ENCODE data around the gene PTPA. TPM values are rescaled to one million over a fixed set of nuclear protein-coding genes. Genes with fewer than 3 reads are reported as not detected.

The PTPA gene
- total and polyA plus RNA-seq, 2 donors (not counting 3 experiments of a cell fraction or from before 2014, with no cell fraction given), result 97.7 to 121 TPM

DNA sequence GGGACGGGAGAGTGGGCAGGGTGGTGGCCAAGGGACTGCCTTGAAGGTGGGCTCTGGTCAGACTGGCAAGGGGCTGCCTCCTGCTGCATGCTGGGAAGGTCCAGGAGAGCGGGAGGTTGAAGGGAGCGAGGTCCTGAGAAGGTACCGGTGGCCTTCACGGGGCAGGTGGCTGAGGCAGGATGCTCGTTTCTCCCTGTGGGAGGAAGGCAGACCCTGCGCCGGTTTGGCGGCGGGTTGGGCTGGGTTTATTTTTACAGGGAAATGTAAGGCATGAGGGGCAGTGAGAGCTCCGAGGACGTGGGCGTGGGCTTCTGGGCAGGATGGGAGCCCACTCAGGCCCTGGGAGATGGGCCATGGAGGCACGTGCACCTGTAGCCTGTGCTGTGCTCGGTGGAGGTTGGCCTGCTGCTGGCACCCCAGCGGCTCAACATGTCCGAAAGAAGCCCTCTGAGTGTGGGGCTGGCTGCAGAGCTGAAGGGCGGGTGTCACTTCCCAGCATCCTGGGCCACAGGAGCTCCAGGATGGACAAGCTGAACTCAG lies 39.5 kb downstream of the PTPA start:
- Histone ChIP-seq H3K27me3 (ENCODE audit: control insufficient read depth in 2 of 2, insufficient read depth in 2 of 2, low read length in 2 of 2) (no peaks in the 10 kb centered on the region), H2AFZ (ENCODE audit: low read depth, low read length) (no peak overlapping the region), H3K4me3 (replicated peaks in 1 of 3; ENCODE audit: insufficient read depth in 1 of 3, low read depth in 1 of 3, low read length in 3 of 3) (no peak overlapping the region), H3K79me2 (ENCODE audit: control insufficient read depth, insufficient read depth, low read length) (no peaks in the 10 kb centered on the region), H4K20me1 (replicated peaks; ENCODE audit: control insufficient read depth, extremely low read depth, insufficient read depth, low read length) (no peaks in the 10 kb centered on the region), H3K36me3 (ENCODE audit: control insufficient read depth in 2 of 2, extremely low read depth in 1 of 2, insufficient read depth in 2 of 2, low read length in 2 of 2) (no peaks in the 10 kb centered on the region), H3K4me1 (ENCODE audit: control insufficient read depth, extremely low read depth, insufficient read depth, low read length) (peaks cover under 1% of the 10 kb centered on the region), H3K9ac (replicated peaks; ENCODE audit: extremely low read depth, insufficient read depth, low read length) (no peak overlapping the region), H3K4me2 (ENCODE audit: insufficient read depth, low read length) (no peak overlapping the region), H3K9me3 (replicated peaks; ENCODE audit: control insufficient read depth, insufficient read depth, low read length) (no peaks in the 10 kb centered on the region), H3K27ac (ENCODE audit: insufficient read depth, low read depth, low read length) (no peak overlapping the region), H3K9me1 (replicated peaks; ENCODE audit: control insufficient read depth, extremely low read depth, insufficient read depth, low read length) (no peaks in the 10 kb centered on the region)
- ChIA-PET POLR2A (interaction anchor here (1.2 kb wide), 1 partner anchor 24 kb away, joined by 11 read pairs; no protein-coding TSS in a partner anchor), CTCF (interaction anchor here (1.0 to 2.2 kb wide), 3 partner anchors 8 to 23 kb away, joined by 3 to 9 read pairs (median 4); no protein-coding TSS in a partner anchor)
- dilution Hi-C loops (cut with MboI; ENCODE audit: extremely low pct_ligation_motif_present, low sequenced_read_pairs) (no loop called here), intact Hi-C loops (cut with micrococcal nuclease) (no loop called here)
- FAIRE-seq (no peak), DNase-seq (ENCODE audit: low read depth, low spot score) (no peak)
- no peak for TF ChIP-seq POLR2A (IDR thresholded peaks at IDR 0.05; ENCODE audit: low read depth, low read length)
- TF ChIP-seq EZH2 (IDR thresholded peaks at IDR 0.05; ENCODE audit: borderline replicate concordance, low read depth, low read length, severe bottlenecking), result no peak
- no peak for TF ChIP-seq GATA2 (IDR thresholded peaks at IDR 0.05; ENCODE audit: insufficient read depth, insufficient read length, low read depth, low read length)
- TF ChIP-seq, protein P1, sequence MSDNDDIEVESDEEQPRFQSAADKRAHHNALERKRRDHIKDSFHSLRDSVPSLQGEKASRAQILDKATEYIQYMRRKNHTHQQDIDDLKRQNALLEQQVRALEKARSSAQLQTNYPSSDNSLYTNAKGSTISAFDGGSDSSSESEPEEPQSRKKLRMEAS (IDR thresholded peaks at IDR 0.05; ENCODE audit: insufficient read depth, insufficient read length), result no peak
- no peak for TF ChIP-seq JUN (IDR thresholded peaks at IDR 0.05; ENCODE audit: borderline replicate concordance, insufficient read depth, insufficient read length, low read depth)
- BruUV-seq (replicated peaks), result no TSS peak

DNA sequence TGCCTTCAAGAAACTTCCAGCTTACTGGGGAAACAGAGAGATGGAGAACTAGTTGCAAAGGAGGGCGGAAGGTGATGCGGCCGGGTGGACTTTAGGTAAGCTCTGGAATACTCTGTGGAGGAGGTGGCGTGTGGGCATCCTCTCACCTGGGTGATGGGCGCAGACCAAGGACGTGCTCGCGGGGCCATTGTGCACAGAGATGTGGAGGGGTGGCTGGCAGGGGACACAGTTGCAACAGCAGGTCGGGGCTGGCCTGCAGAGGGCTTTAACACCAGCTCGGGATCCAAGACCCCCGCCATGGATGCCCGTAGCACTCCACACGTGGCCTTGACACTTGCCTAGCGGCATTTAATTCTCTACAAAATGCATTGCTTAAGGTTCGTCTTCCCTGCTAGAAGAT lies 40.3 kb downstream of the PTPA start:
- no peaks in the 10 kb centered on the region for H3K9me1 ChIP-seq (replicated peaks; ENCODE audit: control insufficient read depth, extremely low read depth, insufficient read depth, low read length)
- POLR2A ChIA-PET, result interaction anchor here (1.2 kb wide), 1 partner anchor 23 kb away, joined by 11 read pairs; no protein-coding TSS in a partner anchor
- CTCF ChIA-PET, result interaction anchor here (1.0 to 2.2 kb wide), 4 partner anchors 9 to 23 kb away, joined by 3 to 9 read pairs (median 4); no protein-coding TSS in a partner anchor
- FAIRE-seq (no peak), DNase-seq (ENCODE audit: low read depth, low spot score) (no peak)
- H3K79me2 ChIP-seq (ENCODE audit: control insufficient read depth, insufficient read depth, low read length), result no peaks in the 10 kb centered on the region
- dilution Hi-C loops (cut with MboI; ENCODE audit: extremely low pct_ligation_motif_present, low sequenced_read_pairs), result no loop called here
- no peaks in the 10 kb centered on the region for H4K20me1 ChIP-seq (replicated peaks; ENCODE audit: control insufficient read depth, extremely low read depth, insufficient read depth, low read length)
- H3K27me3 ChIP-seq (ENCODE audit: control insufficient read depth in 2 of 2, insufficient read depth in 2 of 2, low read length in 2 of 2), result no peaks in the 10 kb centered on the region
- TF ChIP-seq EZH2 (IDR thresholded peaks at IDR 0.05; ENCODE audit: borderline replicate concordance, low read depth, low read length, severe bottlenecking) (no peak), GATA2 (IDR thresholded peaks at IDR 0.05; ENCODE audit: insufficient read depth, insufficient read length, low read depth, low read length) (no peak), FOS (IDR thresholded peaks at IDR 0.05; ENCODE audit: borderline replicate concordance, insufficient read depth, low read length) (no peak), POLR2AphosphoS5 (IDR thresholded peaks at IDR 0.05; ENCODE audit: insufficient read depth, low read depth, low read length) (no peak), POLR2A (IDR thresholded peaks at IDR 0.05; ENCODE audit: low read depth, low read length) (no peak), JUN (IDR thresholded peaks at IDR 0.05; ENCODE audit: borderline replicate concordance, insufficient read depth, insufficient read length, low read depth) (no peak), MYC (IDR thresholded peaks at IDR 0.05; ENCODE audit: low read depth, low read length) (no peak)
- TF ChIP-seq, protein P1 (IDR thresholded peaks at IDR 0.05; ENCODE audit: insufficient read depth, insufficient read length), result no peak
- TF ChIP-seq, protein P2, sequence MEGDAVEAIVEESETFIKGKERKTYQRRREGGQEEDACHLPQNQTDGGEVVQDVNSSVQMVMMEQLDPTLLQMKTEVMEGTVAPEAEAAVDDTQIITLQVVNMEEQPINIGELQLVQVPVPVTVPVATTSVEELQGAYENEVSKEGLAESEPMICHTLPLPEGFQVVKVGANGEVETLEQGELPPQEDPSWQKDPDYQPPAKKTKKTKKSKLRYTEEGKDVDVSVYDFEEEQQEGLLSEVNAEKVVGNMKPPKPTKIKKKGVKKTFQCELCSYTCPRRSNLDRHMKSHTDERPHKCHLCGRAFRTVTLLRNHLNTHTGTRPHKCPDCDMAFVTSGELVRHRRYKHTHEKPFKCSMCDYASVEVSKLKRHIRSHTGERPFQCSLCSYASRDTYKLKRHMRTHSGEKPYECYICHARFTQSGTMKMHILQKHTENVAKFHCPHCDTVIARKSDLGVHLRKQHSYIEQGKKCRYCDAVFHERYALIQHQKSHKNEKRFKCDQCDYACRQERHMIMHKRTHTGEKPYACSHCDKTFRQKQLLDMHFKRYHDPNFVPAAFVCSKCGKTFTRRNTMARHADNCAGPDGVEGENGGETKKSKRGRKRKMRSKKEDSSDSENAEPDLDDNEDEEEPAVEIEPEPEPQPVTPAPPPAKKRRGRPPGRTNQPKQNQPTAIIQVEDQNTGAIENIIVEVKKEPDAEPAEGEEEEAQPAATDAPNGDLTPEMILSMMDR (IDR thresholded peaks at IDR 0.05; ENCODE audit: extremely low read depth in 1 of 2, insufficient read depth in 1 of 2, low read depth in 1 of 2, low read length in 2 of 2), result no peak
- H2AFZ ChIP-seq (ENCODE audit: low read depth, low read length), result no peak overlapping the region
- H3K4me1 ChIP-seq (ENCODE audit: control insufficient read depth, extremely low read depth, insufficient read depth, low read length), result no peaks in the 10 kb centered on the region
- H3K9me3 ChIP-seq (replicated peaks; ENCODE audit: control insufficient read depth, insufficient read depth, low read length), result no peaks in the 10 kb centered on the region
- H3K9ac ChIP-seq (replicated peaks; ENCODE audit: extremely low read depth, insufficient read depth, low read length), result no peak overlapping the region
- intact Hi-C loops (cut with micrococcal nuclease), result no loop called here
- no peak overlapping the region for H3K4me2 ChIP-seq (ENCODE audit: insufficient read depth, low read length)
- BruUV-seq (replicated peaks), result no TSS peak
- no peak overlapping the region for H3K4me3 ChIP-seq (replicated peaks in 1 of 3; ENCODE audit: insufficient read depth in 1 of 3, low read depth in 1 of 3, low read length in 3 of 3)
- no peak overlapping the region for H3K27ac ChIP-seq (ENCODE audit: insufficient read depth, low read depth, low read length)
- no peaks in the 10 kb centered on the region for H3K36me3 ChIP-seq (ENCODE audit: control insufficient read depth in 2 of 2, extremely low read depth in 1 of 2, insufficient read depth in 2 of 2, low read length in 2 of 2)

Data from endothelial cell of umbilical vein (primary cell).